Small intestine (tissue), 7 donors: ENCODE results near the gene DCLK1. TPM values are rescaled to one million over a fixed set of nuclear protein-coding genes. Genes with fewer than 3 reads are reported as not detected.

Source experiments
- DNase-seq, 2 donors: peaks; one replicate each; pipeline versions ENCODE4 v3.0.0 to v3.0.0-alpha.2; 2013
- FAIRE-seq: peaks from 2 replicates; lab custom pipeline; 2012; peaks lifted over from hg19 to GRCh38; lab: Jason Lieb, UNC
- H3K27ac ChIP-seq, 3 donors: one replicate each; pipeline ENCODE4 v1.5.1; 2013; ENCODE audit warnings: low read length in 2 of 3, mild to moderate bottlenecking in 2 of 3, control low read depth in 1 of 3, inconsistent platforms in 1 of 3, low read depth in 1 of 3, moderate library complexity in 1 of 3
- H3K27me3 ChIP-seq, 3 donors: one replicate each; pipeline ENCODE4 v1.6.1; 2013; ENCODE audit warnings: low read length in 3 of 3, inconsistent platforms in 1 of 3; ENCODE audit not compliant: control insufficient read depth in 3 of 3, insufficient read depth in 3 of 3
- H3K36me3 ChIP-seq, 3 donors: one replicate each; pipeline ENCODE4 v1.6.1; 2013; ENCODE audit warnings: low read length in 3 of 3, inconsistent platforms in 1 of 3, low read depth in 1 of 3, mild to moderate bottlenecking in 1 of 3, moderate library complexity in 1 of 3; ENCODE audit not compliant: control insufficient read depth in 3 of 3, insufficient read depth in 2 of 3
- H3K4me1 ChIP-seq, 3 donors: one replicate each; pipeline ENCODE4 v1.6.1; 2013; ENCODE audit warnings: low read length in 2 of 3, inconsistent platforms in 1 of 3, low read depth in 1 of 3, mild to moderate bottlenecking in 1 of 3, moderate library complexity in 1 of 3; ENCODE audit not compliant: control insufficient read depth in 3 of 3, insufficient read depth in 2 of 3
- H3K4me3 ChIP-seq, 3 donors: one replicate each; pipeline ENCODE4 v1.5.1; 2013; ENCODE audit warnings: low read length in 3 of 3, control low read depth in 1 of 3, inconsistent platforms in 1 of 3, low read depth in 1 of 3, mild to moderate bottlenecking in 1 of 3, moderate library complexity in 1 of 3
- H3K9me3 ChIP-seq, 2 donors: one replicate each; pipeline ENCODE4 v1.6.1; 2013; ENCODE audit warnings: low read depth in 1 of 2, low read length in 1 of 2; ENCODE audit not compliant: control insufficient read depth in 2 of 2, insufficient read depth in 1 of 2
- WGBS, 3 donors: extraction: QIAGEN DNeasy Blood & Tissue Kit; methylation state at CpG; one replicate each; pipeline ENCODE4 v1.1.7; 2013; 5-methylcytosine and 5-hydroxymethylcytosine counted together
- polyA plus RNA-seq, 4 donors: library from polyadenylated mRNA; stranded (reverse) in 3 of 4; unstranded in 1 of 4; fragments of 200-250 nt in 3 of 4; fragments of 120-200 nt in 1 of 4; gene quantifications; one replicate each; pipeline versions ENCODE4 v1.2.1 to v1.2.3, GENCODE V29; 2013
- donor health status: healthy with polysubstance abuse.
- donor health status: control.
- donor health status: control.
- donor health status: Bipolar disorder and iron deficiency.
- donor health status: healthy.

DCLK1 gene
- polyA plus RNA-seq, 4 donors = 0.54 to 4.9 (median 0.95) TPM; not detected in 1

- WGBS, 3 donors = 70 to 80% (median 70%) methylated on average over 7 of the region's 7 CpGs
- Histone ChIP-seq H3K27me3 (no peaks in the 10 kb centered on the region), H3K9me3 (no peaks in the 10 kb centered on the region), H3K27ac (no peak overlapping the region), H3K4me1 (no peaks in the 10 kb centered on the region), H3K36me3 (no peaks in the 10 kb centered on the region), H3K4me3 (no peak overlapping the region)
- DNase-seq (no peak), FAIRE-seq (no peak)
Measured at GRCh38 chr13:35781036-35782000, 349.9 kb downstream of the DCLK1 start.

GRCh38 chr13:35780613-35781012, 350.6 kb downstream of the DCLK1 start:
- Histone ChIP-seq H3K36me3 (no peaks in the 10 kb centered on the region), H3K27me3 (no peaks in the 10 kb centered on the region), H3K4me3 (no peak overlapping the region), H3K9me3 (no peaks in the 10 kb centered on the region), H3K27ac (no peak overlapping the region), H3K4me1 (no peaks in the 10 kb centered on the region)
- no peak for DNase-seq
- FAIRE-seq = no peak
- 68 to 83% (median 83%) methylated on average over 4 of the region's 4 CpGs for WGBS, 3 donors

- no peaks in the 10 kb centered on the region for H3K4me1 ChIP-seq
- no peaks in the 10 kb centered on the region for H3K27me3 ChIP-seq
- DNase-seq = no peak
- no peaks in the 10 kb centered on the region for H3K36me3 ChIP-seq
- 47 to 55% (median 55%) methylated on average over 5 of the region's 5 CpGs for WGBS, 3 donors
- no peak overlapping the region for H3K27ac ChIP-seq
- H3K4me3 ChIP-seq = no peak overlapping the region
- no peak for FAIRE-seq
- no peaks in the 10 kb centered on the region for H3K9me3 ChIP-seq
Measured at GRCh38 chr13:35771898-35772297, 359.3 kb downstream of the DCLK1 start.

- Histone ChIP-seq H3K36me3 (no peaks in the 10 kb centered on the region), H3K27ac (no peak overlapping the region), H3K4me3 (no peak overlapping the region), H3K9me3 (no peaks in the 10 kb centered on the region), H3K4me1 (no peaks in the 10 kb centered on the region), H3K27me3 (no peaks in the 10 kb centered on the region)
- FAIRE-seq (no peak), DNase-seq (no peak)
- 82 to 88% (median 85%) methylated on average over 3 of the region's 3 CpGs for WGBS, 3 donors
Measured at GRCh38 chr13:35770756-35771297, 360.4 kb downstream of the DCLK1 start.

GRCh38 chr13:35769812-35770211, 361.4 kb downstream of the DCLK1 start:
- DNase-seq (no peak), FAIRE-seq (no peak)
- Histone ChIP-seq H3K36me3 (no peaks in the 10 kb centered on the region), H3K4me1 (no peaks in the 10 kb centered on the region), H3K27me3 (no peaks in the 10 kb centered on the region), H3K4me3 (no peak overlapping the region), H3K9me3 (no peaks in the 10 kb centered on the region), H3K27ac (no peak overlapping the region)
- 45 to 60% (median 58%) methylated on average over 3 of the region's 3 CpGs for WGBS, 3 donors

DNA sequence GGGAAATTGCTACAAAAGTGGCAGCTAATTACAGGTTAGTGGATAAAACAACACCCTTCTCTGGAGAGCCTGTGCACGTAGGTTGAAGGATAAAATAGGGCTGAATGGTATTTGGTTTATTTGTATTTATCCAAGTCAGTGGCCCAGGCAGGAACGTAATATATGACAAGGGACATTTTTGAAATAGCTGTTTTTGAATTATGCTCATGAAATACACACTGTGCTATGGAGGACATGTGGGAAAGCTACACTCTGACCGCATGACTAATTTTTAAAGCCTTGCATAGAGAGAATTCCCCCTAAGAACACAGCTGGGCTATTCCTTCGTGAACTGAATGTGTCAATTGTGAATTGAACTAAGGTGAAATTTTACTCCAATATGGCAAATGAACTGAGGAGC, 362.6 kb downstream of the DCLK1 start:
- H3K4me3 ChIP-seq = no peak overlapping the region
- no peaks in the 10 kb centered on the region for H3K36me3 ChIP-seq
- DNase-seq (no peak), FAIRE-seq (no peak)
- H3K27ac ChIP-seq = no peak overlapping the region
- H3K27me3 ChIP-seq = no peaks in the 10 kb centered on the region
- H3K9me3 ChIP-seq = no peaks in the 10 kb centered on the region
- WGBS, 3 donors = 77 to 87% (median 83%) methylated on average over 4 of the region's 4 CpGs
- H3K4me1 ChIP-seq = no peaks in the 10 kb centered on the region

GRCh38 chr13:35768073-35768472, 363.1 kb downstream of the DCLK1 start:
- WGBS, 3 donors = 72 to 80% (median 74%) methylated on average over 4 of the region's 4 CpGs
- Histone ChIP-seq H3K9me3 (no peaks in the 10 kb centered on the region), H3K27me3 (no peaks in the 10 kb centered on the region), H3K4me1 (no peaks in the 10 kb centered on the region), H3K4me3 (no peak overlapping the region), H3K36me3 (no peaks in the 10 kb centered on the region), H3K27ac (no peak overlapping the region)
- DNase-seq = no peak
- FAIRE-seq = no peak

DNA sequence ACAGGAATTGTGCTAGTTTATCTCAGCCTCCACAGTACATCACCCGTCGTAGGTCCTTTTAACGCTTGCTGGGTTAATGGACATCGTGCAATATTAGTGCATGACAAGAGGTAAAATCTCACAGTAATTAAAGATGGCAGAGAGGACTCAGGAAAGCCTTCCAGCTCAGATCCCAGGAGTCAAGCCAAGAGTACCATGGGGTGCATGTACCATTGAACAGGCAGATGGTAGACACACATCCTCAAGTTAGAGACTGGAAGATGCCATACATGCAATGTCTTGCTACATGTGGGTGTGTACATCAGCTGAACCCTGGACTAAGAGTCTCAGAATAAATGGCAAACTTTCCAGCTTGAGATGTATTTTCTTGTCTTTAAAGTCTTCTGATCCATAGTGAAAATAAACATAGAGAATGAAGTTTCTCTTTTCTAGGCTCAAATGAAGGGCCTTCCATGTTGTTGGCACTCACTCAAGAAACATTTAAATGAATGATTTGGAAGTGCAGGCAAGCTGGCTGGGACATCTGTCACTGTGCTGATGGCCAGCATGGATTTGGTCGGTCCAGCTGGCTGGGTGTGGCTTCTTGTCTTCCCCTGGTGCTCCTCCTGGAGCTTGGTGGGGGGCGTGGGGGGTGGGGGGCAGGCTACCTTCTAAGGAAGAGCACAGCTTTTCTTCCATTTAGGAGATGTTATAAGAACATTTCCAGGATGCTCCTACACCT, 363.8 kb downstream of the DCLK1 start:
- H3K4me3 ChIP-seq = no peak overlapping the region
- no peaks in the 10 kb centered on the region for H3K36me3 ChIP-seq
- H3K27ac ChIP-seq = no peak overlapping the region
- H3K4me1 ChIP-seq = no peaks in the 10 kb centered on the region
- DNase-seq (no peak), FAIRE-seq (no peak)
- WGBS, 3 donors = 64 to 75% (median 68%) methylated on average over 6 of the region's 6 CpGs
- no peaks in the 10 kb centered on the region for H3K27me3 ChIP-seq
- no peaks in the 10 kb centered on the region for H3K9me3 ChIP-seq
